Hypothalamus (tissue), 51 donors: ENCODE data around the gene DOCK9.

Source experiments
- DNase-seq, 51 donors: peaks; one replicate each; lab custom pipeline; 2025; lab: John Stamatoyannopoulos, UW

DOCK9 gene

GRCh38 chr13:98957731-98958442 lies 20.0 kb downstream of the DOCK9 start:
- no peak for DNase-seq

- DNase-seq: no peak
Observed at GRCh38 chr13:98955336-98955735, 22.5 kb downstream of the DOCK9 start.

GRCh38 chr13:98954313-98954712 lies 23.6 kb downstream of the DOCK9 start:
- DNase-seq: no peak

GRCh38 chr13:98951266-98951665 lies 26.6 kb downstream of the DOCK9 start:
- DNase-seq: no peak

GRCh38 chr13:98950705-98951104 lies 27.2 kb downstream of the DOCK9 start:
- DNase-seq: no peak

GRCh38 chr13:98947925-98948324 lies 29.9 kb downstream of the DOCK9 start:
- no peak for DNase-seq

- DNase-seq: no peak
Observed at GRCh38 chr13:98945863-98946605, 31.8 kb downstream of the DOCK9 start.

GRCh38 chr13:98944336-98944735 lies 33.5 kb downstream of the DOCK9 start:
- DNase-seq: no peak

GRCh38 chr13:98942997-98943396 lies 34.9 kb downstream of the DOCK9 start:
- no peak for DNase-seq

- DNase-seq: no peak
Observed at GRCh38 chr13:98942485-98942884, 35.4 kb downstream of the DOCK9 start.

- DNase-seq: no peak
Observed at GRCh38 chr13:98941536-98941935, 36.3 kb downstream of the DOCK9 start.

- DNase-seq: no peak
Observed at GRCh38 chr13:98941126-98941525, 36.7 kb downstream of the DOCK9 start.

- no peak for DNase-seq
Observed at GRCh38 chr13:98940325-98941001, 37.4 kb downstream of the DOCK9 start.

GRCh38 chr13:98939660-98940191 lies 38.1 kb downstream of the DOCK9 start:
- no peak for DNase-seq

- no peak for DNase-seq
Observed at GRCh38 chr13:98938801-98939200, 39.1 kb downstream of the DOCK9 start.

- DNase-seq: no peak
Observed at GRCh38 chr13:98937911-98938381, 39.9 kb downstream of the DOCK9 start.

GRCh38 chr13:98934243-98934642 lies 43.6 kb downstream of the DOCK9 start:
- no peak for DNase-seq

- DNase-seq: peak in 24 of 51 donors; percentile 5 to 61 (median 28)
Observed at GRCh38 chr13:98930151-98930591, 47.7 kb downstream of the DOCK9 start.

GRCh38 chr13:98927951-98928927 lies 49.6 kb downstream of the DOCK9 start:
- no peak for DNase-seq

- DNase-seq: no peak
Observed at GRCh38 chr13:98925949-98926348, 51.9 kb downstream of the DOCK9 start.
